B cell (primary cell): ENCODE measurements around the gene SPTA1. TPM values are rescaled to one million over a fixed set of nuclear protein-coding genes. Genes with fewer than 3 reads are reported as not detected.

Experiments
- ATAC-seq: fragments of 200-7000 bp; cut with Tn5 transposase; one replicate; pipeline ENCODE4 v1.10.0; 2021; ENCODE audit warnings: low read depth, mild to moderate bottlenecking, moderate number of reproducible peaks, moderate library complexity
- CTCF ChIA-PET: fragments of 350-600 bp; sonication (Branson Sonifier 250); formaldehyde crosslinking; loops from one replicate; lab custom pipeline; 2021; ENCODE audit warnings: antibody characterized with exemption, inconsistent platforms; lab: Charles Lee
- POLR2A ChIA-PET: fragments of 350-600 bp; sonication (Branson Sonifier 250); formaldehyde crosslinking; loops from one replicate; lab custom pipeline; 2021; ENCODE audit warnings: antibody characterized with exemption; lab: Charles Lee
- DNase-seq: peaks from one replicate; pipeline ENCODE4 v3.0.0; 2013
- H2AFZ ChIP-seq: 2 replicates; pipeline ENCODE4 v1.6.1; 2012; ENCODE audit warnings: mild to moderate bottlenecking, low read depth, low read length; ENCODE audit not compliant: insufficient read depth, poor library complexity, severe bottlenecking
- H3K27ac ChIP-seq, 2 donors: 1 replicate in 1 of 2; 2 replicates in 1 of 2; pipeline ENCODE4 v1.5.1; 2012 to 2013; ENCODE audit warnings: low read length in 2 of 2, mild to moderate bottlenecking in 2 of 2, moderate library complexity in 1 of 2
- H3K27me3 ChIP-seq, 4 experiments: fragments of 200-600 bp in 1 of 4; sonication (generic) in 1 of 4; replicated peaks in 1 of 4; 1 replicate in 2 of 4; 2 replicates in 2 of 4; pipeline versions ENCODE4 v1.6.1 to v1.7.0; 2013 to 2016; ENCODE audit warnings: low read length in 3 of 4, mild to moderate bottlenecking in 2 of 4, mixed read lengths in 1 of 4, moderate library complexity in 1 of 4; ENCODE audit not compliant: insufficient read depth in 4 of 4, control insufficient read depth in 3 of 4; ENCODE audit errors: control extremely low read depth in 1 of 4
- H3K36me3 ChIP-seq, 2 experiments: replicated peaks in 1 of 2; 1 replicate in 1 of 2; 2 replicates in 1 of 2; pipeline versions ENCODE4 v1.6.1 to v1.7.1; 2013; ENCODE audit warnings: low read length in 1 of 2; ENCODE audit not compliant: insufficient read depth in 2 of 2, control insufficient read depth in 1 of 2; ENCODE audit errors: control extremely low read depth in 1 of 2, extremely low read depth in 1 of 2
- H3K4me1 ChIP-seq, 2 donors: fragments of 200-600 bp in 1 of 2; sonication (generic) in 1 of 2; 1 replicate in 1 of 2; 2 replicates in 1 of 2; pipeline versions ENCODE4 v1.5.1 to v1.6.1; 2013 to 2017; ENCODE audit warnings: low read length in 2 of 2; ENCODE audit not compliant: control insufficient read depth in 2 of 2, insufficient read depth in 2 of 2
- H3K4me2 ChIP-seq: replicated peaks from 2 replicates; pipeline ENCODE3; 2012; ENCODE audit warnings: mild to moderate bottlenecking, low read depth, low read length; ENCODE audit not compliant: poor library complexity, severe bottlenecking
- H3K4me3 ChIP-seq, 5 experiments: fragments of 200-600 bp in 1 of 5; sonication (generic) in 1 of 5; 1 replicate in 3 of 5; 2 replicates in 2 of 5; pipeline versions ENCODE4 v1.5.1 to v1.7.0; 2011 to 2016; ENCODE audit warnings: low read length in 4 of 5, mild to moderate bottlenecking in 4 of 5, low read depth in 2 of 5, control low read depth in 1 of 5, moderate library complexity in 1 of 5; ENCODE audit not compliant: insufficient read depth in 1 of 5; ENCODE audit errors: control extremely low read depth in 1 of 5, extremely low read depth in 1 of 5
- H3K79me2 ChIP-seq: fragments of 200-600 bp; sonication (generic); one replicate; pipeline ENCODE4 v1.6.0; 2016; ENCODE audit warnings: low read length; ENCODE audit not compliant: control insufficient read depth, insufficient read depth
- H3K9ac ChIP-seq: fragments of 200-600 bp; sonication (generic); 2 replicates; pipeline ENCODE4 v1.6.1; 2017; ENCODE audit warnings: mild to moderate bottlenecking, low read length, moderate library complexity
- H3K9me3 ChIP-seq, 3 donors: one replicate each; pipeline versions ENCODE4 v1.6.1 to v1.7.1; 2013; ENCODE audit warnings: low read length in 2 of 3; ENCODE audit not compliant: control insufficient read depth in 2 of 3, insufficient read depth in 1 of 3; ENCODE audit errors: control extremely low read depth in 1 of 3
- H4K20me1 ChIP-seq: 2 replicates; pipeline ENCODE4 v1.6.0; 2012; ENCODE audit warnings: mild to moderate bottlenecking, low read length; ENCODE audit not compliant: insufficient read depth, control insufficient read depth, poor library complexity, severe bottlenecking
- H3K27ac Mint-ChIP-seq: one replicate; pipeline ENCODE4 v1.8.0; 2021; ENCODE audit warnings: mixed read lengths
- H3K27me3 Mint-ChIP-seq: one replicate; pipeline ENCODE4 v1.8.0; 2021; ENCODE audit warnings: mixed read lengths
- H3K4me1 Mint-ChIP-seq: one replicate; pipeline ENCODE4 v1.8.0; 2021; ENCODE audit warnings: mixed read lengths
- H3K4me3 Mint-ChIP-seq: one replicate; pipeline ENCODE4 v1.8.0; 2021; ENCODE audit warnings: mixed read lengths
- H3K9me3 Mint-ChIP-seq: one replicate; pipeline ENCODE4 v1.8.0; 2022; ENCODE audit warnings: mixed read lengths; ENCODE audit not compliant: insufficient read depth
- CTCF ChIP-seq: fragments of 200-600 bp; IDR thresholded peaks from one replicate; pipeline ENCODE4 v1.8.0; 2022; ENCODE audit warnings: antibody characterized with exemption, mild to moderate bottlenecking
- EZH2 ChIP-seq: IDR thresholded peaks from 2 replicates; pipeline ENCODE4 v1.6.1; 2012; ENCODE audit warnings: borderline replicate concordance, low read depth, mild to moderate bottlenecking, moderate library complexity, low read length; ENCODE audit not compliant: insufficient read depth, poor library complexity, severe bottlenecking
- WGBS: methylation state at CpG from one replicate; pipeline ENCODE4 v1.1.5; 2013; ENCODE audit warnings: missing lambda C conversion rate; ENCODE audit not compliant: insufficient coverage; 5-methylcytosine and 5-hydroxymethylcytosine counted together
- intact Hi-C: fragments of 100-400 bp; cut with micrococcal nuclease; formaldehyde crosslinking; loops from one replicate; pipeline ENCODE4 v1.10.0; 2022
- polyA plus RNA-seq: library from polyadenylated mRNA; depleted of rRNA; stranded (reverse); fragments of >200 nt; gene quantifications from 2 replicates; pipeline ENCODE4 v1.2.3, GENCODE V29; 2012
- total RNA-seq, 2 donors: library from RNA; stranded (reverse); fragments of 120-200 nt in 1 of 2; gene quantifications; 1 replicate in 1 of 2; 2 replicates in 1 of 2; pipeline versions ENCODE4 v1.2.3 to v1.2.4, GENCODE V29; 2013 to 2022

Gene SPTA1
- total and polyA plus RNA-seq, 2 donors (not counting 1 experiment from before 2014, with no cell fraction given) = 0.21 TPM; not detected in 1

- POLR2A ChIA-PET = no interaction called here
- no peaks in the 10 kb centered on the region for H3K4me1 ChIP-seq
- no peak overlapping the region for H3K9ac ChIP-seq
- no peak overlapping the region for H2AFZ ChIP-seq
- no peak overlapping the region for H3K27ac ChIP-seq
- no peaks in the 10 kb centered on the region for H4K20me1 ChIP-seq
- H3K4me1 Mint-ChIP-seq = no peaks in the 10 kb centered on the region
- WGBS = no CpG with 5 or more reads among the region's 4 CpGs
- intact Hi-C loops = no loop called here
- CTCF ChIA-PET = no interaction called here
- H3K4me3 ChIP-seq = no peak overlapping the region
- no peak overlapping the region for H3K4me2 ChIP-seq
- no peaks in the 10 kb centered on the region for H3K36me3 ChIP-seq
- H3K9me3 Mint-ChIP-seq = no peaks in the 10 kb centered on the region
- no peaks in the 10 kb centered on the region for H3K9me3 ChIP-seq
- H3K27me3 Mint-ChIP-seq = peaks cover 23% of the 10 kb centered on the region
- H3K27ac Mint-ChIP-seq = no peak overlapping the region
- H3K4me3 Mint-ChIP-seq = no peak overlapping the region
- DNase-seq (no peak), ATAC-seq (no peak)
- no peaks in the 10 kb centered on the region for H3K79me2 ChIP-seq
- TF ChIP-seq EZH2 = no peak
- TF ChIP-seq CTCF = no peak
- peaks cover 0 to 2% (median 0%) of the 10 kb centered on the region in 4 experiments for H3K27me3 ChIP-seq
Measured at GRCh38 chr1:158675563-158676323, 10.8 kb downstream of the SPTA1 start.

GRCh38 chr1:158674302-158674701 lies 12.2 kb downstream of the SPTA1 start:
- ChIA-PET CTCF (no interaction called here), POLR2A (no interaction called here)
- no peak overlapping the region for H3K4me3 ChIP-seq
- H3K9me3 ChIP-seq = no peaks in the 10 kb centered on the region
- WGBS = 95% methylated on average over 5 of the region's 7 CpGs
- no peaks in the 10 kb centered on the region for H4K20me1 ChIP-seq
- peaks cover 0 to 2% (median 0%) of the 10 kb centered on the region in 4 experiments for H3K27me3 ChIP-seq
- no peaks in the 10 kb centered on the region for H3K4me1 ChIP-seq
- no peaks in the 10 kb centered on the region for H3K36me3 ChIP-seq
- no peak for ATAC-seq
- H3K9me3 Mint-ChIP-seq = no peaks in the 10 kb centered on the region
- no peak for TF ChIP-seq EZH2
- TF ChIP-seq CTCF = no peak
- H3K79me2 ChIP-seq = no peaks in the 10 kb centered on the region
- no peak overlapping the region for H3K4me3 Mint-ChIP-seq
- no peaks in the 10 kb centered on the region for H3K4me1 Mint-ChIP-seq
- H3K27me3 Mint-ChIP-seq = peaks cover 25% of the 10 kb centered on the region
- no peak overlapping the region for H2AFZ ChIP-seq
- no peak for DNase-seq
- no peak overlapping the region for H3K9ac ChIP-seq
- no peak overlapping the region for H3K27ac ChIP-seq
- H3K27ac Mint-ChIP-seq = no peak overlapping the region
- no peak overlapping the region for H3K4me2 ChIP-seq
- intact Hi-C loops = no loop called here
